Lower leg skin (tissue), 4 donors: ENCODE results near the gene PHETA1. TPM values are rescaled to one million over a fixed set of nuclear protein-coding genes. Genes with fewer than 3 reads are reported as not detected.

Experiments
- DNase-seq, 2 donors: peaks; one replicate each; pipeline ENCODE4 v3.0.0-alpha.2; 2019; ENCODE audit warnings: low spot score in 2 of 2
- H3K4me3 ChIP-seq: fragments of 200-600 bp; sonication (generic); 2 replicates; pipeline ENCODE4 v1.5.1; 2017; ENCODE audit warnings: mild to moderate bottlenecking, low read depth; ENCODE audit not compliant: poor library complexity, severe bottlenecking
- POLR2A ChIP-seq, 2 donors: fragments of 450-650 bp; IDR thresholded peaks; one replicate each; pipeline ENCODE4 v1.6.1; 2016 to 2017; ENCODE audit warnings: antibody characterized with exemption in 2 of 2, mild to moderate bottlenecking in 1 of 2, moderate library complexity in 1 of 2
- WGBS, 2 donors: methylation state at CpG; one replicate each; pipeline ENCODE4 v1.1.5; 2018; 5-methylcytosine and 5-hydroxymethylcytosine counted together
- intact Hi-C: fragments of 100-400 bp; cut with DNase I; formaldehyde crosslinking; loops from one replicate; pipeline ENCODE4 v1.15.0; 2023; ENCODE audit warnings: low total_unique reads
- total RNA-seq, 4 donors: library from RNA; depleted of rRNA; stranded (reverse); fragments of >200 nt; gene quantifications; one replicate each; pipeline ENCODE4 v1.1.0, GENCODE V29; 2016
- TF ChIP-seq, protein P1 (sequence below), 3 donors: fragments of 450-650 bp; IDR thresholded peaks; one replicate each; pipeline ENCODE4 v1.5.1; 2016; ENCODE audit warnings: antibody characterized with exemption in 3 of 3, mild to moderate bottlenecking in 3 of 3, moderate library complexity in 2 of 3

Gene PHETA1
- total RNA-seq, 4 donors from 2014 or later = 18.6 to 37.3 (median 25.1) TPM

DNA sequence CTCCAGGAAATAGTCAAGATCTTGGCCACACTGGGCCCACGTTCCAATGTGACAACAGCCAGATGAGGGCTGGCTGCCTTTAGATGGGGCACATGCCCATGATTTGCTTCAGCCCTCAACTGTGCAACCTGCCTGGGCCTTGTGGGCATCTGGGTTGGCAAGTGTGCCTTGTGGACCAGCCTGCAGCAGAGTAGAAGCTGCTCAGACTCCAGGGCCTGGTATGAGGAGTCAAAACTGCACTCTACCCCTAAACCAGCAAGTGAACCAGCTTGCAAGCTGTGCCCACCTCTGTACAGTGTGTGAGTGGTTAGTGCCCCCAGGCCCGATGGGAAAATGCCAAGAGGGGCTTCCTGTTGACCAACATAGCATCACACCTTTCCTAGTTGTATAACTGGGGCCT, 17.9 kb downstream of the PHETA1 start:
- no peak overlapping the region for H3K4me3 ChIP-seq
- TF ChIP-seq, protein P1, sequence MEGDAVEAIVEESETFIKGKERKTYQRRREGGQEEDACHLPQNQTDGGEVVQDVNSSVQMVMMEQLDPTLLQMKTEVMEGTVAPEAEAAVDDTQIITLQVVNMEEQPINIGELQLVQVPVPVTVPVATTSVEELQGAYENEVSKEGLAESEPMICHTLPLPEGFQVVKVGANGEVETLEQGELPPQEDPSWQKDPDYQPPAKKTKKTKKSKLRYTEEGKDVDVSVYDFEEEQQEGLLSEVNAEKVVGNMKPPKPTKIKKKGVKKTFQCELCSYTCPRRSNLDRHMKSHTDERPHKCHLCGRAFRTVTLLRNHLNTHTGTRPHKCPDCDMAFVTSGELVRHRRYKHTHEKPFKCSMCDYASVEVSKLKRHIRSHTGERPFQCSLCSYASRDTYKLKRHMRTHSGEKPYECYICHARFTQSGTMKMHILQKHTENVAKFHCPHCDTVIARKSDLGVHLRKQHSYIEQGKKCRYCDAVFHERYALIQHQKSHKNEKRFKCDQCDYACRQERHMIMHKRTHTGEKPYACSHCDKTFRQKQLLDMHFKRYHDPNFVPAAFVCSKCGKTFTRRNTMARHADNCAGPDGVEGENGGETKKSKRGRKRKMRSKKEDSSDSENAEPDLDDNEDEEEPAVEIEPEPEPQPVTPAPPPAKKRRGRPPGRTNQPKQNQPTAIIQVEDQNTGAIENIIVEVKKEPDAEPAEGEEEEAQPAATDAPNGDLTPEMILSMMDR (IDR thresholded peaks at IDR 0.05) = no peak
- no peak for TF ChIP-seq POLR2A (IDR thresholded peaks at IDR 0.05)
- WGBS, 2 donors = 86 to 93% methylated on average over 2 of the region's 2 CpGs
- intact Hi-C loops = no loop called here
- no peak for DNase-seq

GRCh38 chr12:111349748-111350520, 19.0 kb downstream of the PHETA1 start:
- WGBS, 2 donors = 86 to 87% methylated on average over 17 of the region's 17 CpGs
- intact Hi-C loops = no loop called here
- no peak for DNase-seq
- no peak overlapping the region for H3K4me3 ChIP-seq
- TF ChIP-seq POLR2A (IDR thresholded peaks at IDR 0.05) = no peak
- TF ChIP-seq, protein P1 (IDR thresholded peaks at IDR 0.05) = no peak

GRCh38 chr12:111349101-111349747, 19.7 kb downstream of the PHETA1 start:
- H3K4me3 ChIP-seq = no peak overlapping the region
- WGBS, 2 donors = 91 to 93% methylated on average over 11 of the region's 11 CpGs
- DNase-seq = no peak
- no peak for TF ChIP-seq POLR2A (IDR thresholded peaks at IDR 0.05)
- TF ChIP-seq, protein P1 (IDR thresholded peaks at IDR 0.05) = no peak
- intact Hi-C loops = no loop called here

DNA sequence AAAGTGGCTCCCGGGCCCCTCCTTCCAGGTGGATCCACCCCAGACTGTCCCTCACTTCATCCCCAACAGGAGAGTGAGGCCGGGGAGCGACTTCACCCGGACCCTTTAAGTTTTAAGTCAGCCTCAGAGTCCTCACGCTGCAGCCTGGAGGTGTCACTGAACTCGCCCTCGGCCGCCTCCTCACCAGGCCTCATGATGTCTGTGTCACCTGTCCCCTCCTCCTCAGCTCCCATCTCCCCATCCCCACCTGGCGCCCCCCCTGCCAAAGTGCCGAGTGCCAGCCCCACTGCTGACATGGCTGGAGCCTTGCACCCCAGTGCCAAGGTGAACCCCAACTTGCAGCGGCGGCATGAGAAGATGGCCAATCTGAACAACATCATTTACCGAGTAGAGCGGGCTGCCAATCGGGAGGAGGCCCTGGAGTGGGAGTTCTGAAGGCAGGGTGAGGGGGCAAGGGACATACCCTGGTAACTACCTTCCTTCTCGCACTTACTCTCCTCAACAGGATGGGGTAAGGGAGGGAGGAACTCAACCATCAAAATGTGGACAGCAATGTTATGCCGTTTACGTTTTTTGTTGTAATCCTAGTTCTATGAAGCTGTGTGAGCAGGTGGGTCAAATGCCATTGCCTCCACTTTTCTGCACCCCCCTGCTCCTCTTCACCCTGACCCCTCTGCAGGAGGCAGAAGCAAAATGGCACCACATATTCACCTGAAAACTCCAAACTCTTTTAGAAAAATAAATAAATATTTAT, 20.8 kb downstream of the PHETA1 start:
- intact Hi-C loops = no loop called here
- TF ChIP-seq POLR2A (IDR thresholded peaks at IDR 0.05) = no peak
- TF ChIP-seq, protein P1 (IDR thresholded peaks at IDR 0.05) = no peak
- H3K4me3 ChIP-seq = no peak overlapping the region
- WGBS, 2 donors = 95 to 96% methylated on average over 18 of the region's 18 CpGs
- DNase-seq = no peak

DNA sequence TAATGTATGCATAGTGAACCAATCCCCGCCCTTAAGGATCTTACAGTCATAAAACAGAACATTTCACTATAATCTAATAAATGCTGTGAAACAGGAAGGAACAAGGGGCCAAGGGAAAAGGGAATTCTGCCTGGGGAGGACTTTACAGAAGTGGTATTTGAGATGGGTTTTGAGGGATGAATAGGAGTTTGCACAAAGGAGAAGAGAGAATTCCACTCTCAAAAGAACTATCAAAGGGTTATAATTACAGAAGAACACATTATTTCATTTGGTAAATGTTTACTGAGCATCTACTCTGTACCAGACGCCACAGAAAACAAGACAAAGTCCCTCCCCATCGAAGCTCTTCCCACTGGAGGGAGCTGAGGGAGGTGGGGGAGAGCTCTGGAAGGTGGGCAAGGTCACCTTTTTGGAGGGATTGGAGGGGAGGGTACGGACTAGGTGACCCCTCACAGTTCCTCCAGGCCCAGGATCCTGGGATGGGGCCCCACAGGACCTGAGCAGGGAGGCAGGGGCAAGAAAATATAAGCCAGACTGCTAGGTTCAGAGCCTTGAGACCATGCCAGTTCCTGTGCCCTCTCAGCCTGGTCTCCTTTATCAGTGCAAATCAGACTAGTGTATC, 24.5 kb downstream of the PHETA1 start:
- intact Hi-C loops = no loop called here
- DNase-seq = no peak
- no peak overlapping the region for H3K4me3 ChIP-seq
- WGBS, 2 donors = 89 to 96% methylated on average over 4 of the region's 4 CpGs
- TF ChIP-seq POLR2A (IDR thresholded peaks at IDR 0.05) = no peak
- TF ChIP-seq, protein P1 (IDR thresholded peaks at IDR 0.05) = no peak
